LoVo (cell line): ENCODE data around the gene TRDN.

ENCODE experiments used
- DNase-seq: peaks from one replicate; pipeline ENCODE4 v3.0.0-alpha.2; 2016; ENCODE audit warnings: low spot score

TRDN gene

DNA sequence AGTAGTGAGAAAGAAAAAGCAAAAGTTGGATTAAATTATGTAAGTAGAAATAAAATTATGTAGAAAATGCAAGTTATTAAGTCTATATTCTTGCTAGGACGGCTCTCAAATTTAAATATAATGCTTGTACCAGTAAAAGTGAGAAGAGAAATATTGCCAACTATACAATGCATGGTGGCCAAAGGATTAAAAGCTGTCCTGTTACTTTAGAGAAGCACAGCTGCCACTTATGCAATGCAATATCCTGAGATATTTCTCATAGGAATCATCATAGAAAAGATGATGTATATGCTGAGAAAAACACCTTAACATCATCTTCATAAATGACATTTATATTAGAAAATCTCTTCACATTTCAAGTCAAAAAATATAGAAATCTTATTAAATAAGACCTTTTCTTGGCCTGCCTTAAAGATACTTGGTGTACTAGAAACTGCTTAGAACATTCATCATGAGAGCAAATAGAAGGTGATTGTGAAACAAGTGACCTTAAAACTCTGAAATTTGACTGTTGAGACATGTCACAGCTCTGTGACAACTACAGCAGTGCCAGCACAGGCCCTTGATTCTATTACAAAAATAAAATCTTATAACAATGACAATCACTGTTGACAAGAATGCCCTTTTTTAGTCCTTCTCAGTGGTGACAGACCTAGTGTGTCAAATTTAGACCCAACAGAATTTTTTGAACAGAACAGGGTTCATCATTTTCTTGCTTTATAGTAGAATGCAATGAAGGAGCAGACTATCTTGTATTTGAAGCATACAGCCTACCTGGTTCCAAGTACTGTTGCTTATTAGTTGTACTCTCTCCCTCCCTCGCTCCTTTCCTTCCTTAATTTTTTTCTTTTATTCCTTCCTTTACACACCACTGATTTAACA, 467.6 kb downstream of the TRDN start:
- no peak for DNase-seq

DNA sequence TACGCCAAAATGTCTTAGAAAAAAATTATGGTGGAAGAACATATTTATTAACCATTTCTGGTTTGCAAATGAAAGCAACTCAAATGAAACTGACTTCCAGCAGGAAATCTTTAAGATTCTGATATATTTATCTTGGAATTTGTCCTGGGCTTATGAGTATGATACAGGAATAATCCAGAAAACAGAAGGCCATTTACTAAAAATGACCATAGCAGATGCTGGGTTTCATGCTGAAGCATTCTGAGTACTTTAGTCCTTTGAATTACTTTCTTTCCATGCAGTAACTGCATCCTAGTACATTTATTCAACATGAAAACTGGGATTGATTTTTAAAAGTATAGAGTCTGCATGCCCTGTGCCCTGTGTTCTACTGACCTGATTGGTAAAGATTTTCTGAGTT, 468.3 kb downstream of the TRDN start:
- no peak for DNase-seq
